H1 (cell line): Measurements from ENCODE around the gene ADIPOR2. TPM values are rescaled to one million over a fixed set of nuclear protein-coding genes. Genes with fewer than 3 reads are reported as not detected.

ENCODE experiments used
- CTCF ChIA-PET: fragments of 300-600 bp; sonication (Branson Sonifier 250); formaldehyde crosslinking; loops from one replicate; lab custom pipeline; 2021; ENCODE audit not compliant: partially characterized antibody; lab: Charles Lee
- POLR2A ChIA-PET: fragments of 300-600 bp; sonication (Branson Sonifier 250); formaldehyde crosslinking; loops from one replicate; lab custom pipeline; 2021; ENCODE audit warnings: inconsistent platforms; ENCODE audit not compliant: partially characterized antibody; lab: Charles Lee
- DNase-seq, 2 experiments: peaks; one replicate each; pipeline versions ENCODE4 v3.0.0 to v3.0.0-alpha.2; 2010 to 2022; ENCODE audit warnings: low spot score in 2 of 2, low read depth in 1 of 2, mixed read lengths in 1 of 2
- FAIRE-seq: peaks from 2 replicates; lab custom pipeline; 2011; peaks lifted over from hg19 to GRCh38; lab: Jason Lieb, UNC
- H2AFZ ChIP-seq: 2 replicates; pipeline ENCODE4 v1.8.1; 2012; ENCODE audit warnings: low read length, inconsistent platforms
- H2AK5ac ChIP-seq: 2 replicates; pipeline ENCODE4 v1.6.1; 2013; ENCODE audit warnings: low read depth, low read length
- H2BK120ac ChIP-seq: replicated peaks from 2 replicates; pipeline ENCODE3; 2013; ENCODE audit warnings: low read depth, low read length, inconsistent platforms
- H2BK12ac ChIP-seq: 2 replicates; pipeline ENCODE4 v1.6.1; 2013; ENCODE audit warnings: low read depth, low read length
- H2BK15ac ChIP-seq: 2 replicates; pipeline ENCODE4 v1.6.1; 2013; ENCODE audit warnings: low read length
- H2BK20ac ChIP-seq: 2 replicates; pipeline ENCODE4 v1.6.1; 2013; ENCODE audit warnings: low read length
- H2BK5ac ChIP-seq: 2 replicates; pipeline ENCODE4 v1.6.1; 2013; ENCODE audit warnings: low read depth, low read length
- H3K14ac ChIP-seq: 2 replicates; pipeline ENCODE4 v1.6.1; 2013; ENCODE audit warnings: inconsistent platforms; ENCODE audit not compliant: insufficient read length
- H3K18ac ChIP-seq: 2 replicates; pipeline ENCODE4 v1.6.1; 2013; ENCODE audit warnings: low read length; ENCODE audit errors: extremely low read depth
- H3K23ac ChIP-seq: 2 replicates; pipeline ENCODE4 v1.6.1; 2013; ENCODE audit warnings: inconsistent platforms; ENCODE audit not compliant: insufficient read length
- H3K23me2 ChIP-seq: 2 replicates; pipeline ENCODE4 v1.6.1; 2013; ENCODE audit warnings: low read depth, low read length
- H3K27ac ChIP-seq: 2 replicates; pipeline ENCODE4 v1.6.1; 2011; ENCODE audit warnings: low read depth, low read length, inconsistent platforms
- H3K27me3 ChIP-seq, 4 experiments: replicated peaks in 1 of 4; 1 replicate in 1 of 4; 2 replicates in 3 of 4; pipeline versions ENCODE4 v1.6.1 to v1.8.1; 2011 to 2013; ENCODE audit warnings: low read length in 3 of 4, mild to moderate bottlenecking in 3 of 4, inconsistent platforms in 2 of 4, mixed read lengths in 2 of 4, moderate library complexity in 1 of 4; ENCODE audit not compliant: control insufficient read depth in 3 of 4, insufficient read depth in 3 of 4; ENCODE audit errors: extremely low read depth in 1 of 4
- H3K36me3 ChIP-seq, 4 experiments: 2 replicates each; pipeline versions ENCODE4 v1.6.1 to v1.8.1; 2011 to 2013; ENCODE audit warnings: mild to moderate bottlenecking in 4 of 4, low read length in 3 of 4, moderate library complexity in 2 of 4, control low read depth in 1 of 4, inconsistent platforms in 1 of 4; ENCODE audit not compliant: insufficient read depth in 4 of 4, control insufficient read depth in 2 of 4
- H3K4ac ChIP-seq: replicated peaks from 2 replicates; pipeline ENCODE3; 2013; ENCODE audit warnings: low read length, low read depth, mixed read lengths, inconsistent platforms; ENCODE audit not compliant: insufficient read length
- H3K4me1 ChIP-seq, 4 experiments: replicated peaks in 1 of 4; 1 replicate in 1 of 4; 2 replicates in 3 of 4; pipeline versions ENCODE4 v1.6.1 to v1.8.1; 2011 to 2013; ENCODE audit warnings: low read length in 3 of 4, inconsistent platforms in 2 of 4, mixed read lengths in 1 of 4; ENCODE audit not compliant: insufficient read depth in 4 of 4, control insufficient read depth in 3 of 4
- H3K4me2 ChIP-seq, 2 experiments: 2 replicates each; pipeline versions ENCODE4 v1.6.1 to v1.8.1; 2011 to 2013; ENCODE audit warnings: low read depth in 2 of 2, low read length in 2 of 2, control low read depth in 1 of 2, inconsistent platforms in 1 of 2, mild to moderate bottlenecking in 1 of 2; ENCODE audit not compliant: insufficient read depth in 1 of 2
- H3K4me3 ChIP-seq, 4 experiments: fragments of 200-600, 300-600 bp in 1 of 4; sonication (generic), shearing (Covaris generic), sonication (Bioruptor Twin) in 1 of 4; 2 replicates each; pipeline versions ENCODE4 v1.5.1 to v1.8.1; 2011 to 2016; ENCODE audit warnings: low read length in 4 of 4, low read depth in 3 of 4, control low read depth in 2 of 4, inconsistent platforms in 2 of 4, mild to moderate bottlenecking in 2 of 4, mixed read lengths in 1 of 4, moderate library complexity in 1 of 4; ENCODE audit not compliant: insufficient read depth in 2 of 4; ENCODE audit errors: extremely low read depth in 1 of 4
- H3K56ac ChIP-seq: replicated peaks from 2 replicates; pipeline ENCODE3; 2013; ENCODE audit warnings: low read depth, mild to moderate bottlenecking, mixed read lengths, low read length, inconsistent platforms; ENCODE audit not compliant: insufficient read length
- H3K79me1 ChIP-seq: 2 replicates; pipeline ENCODE4 v1.6.1; 2013; ENCODE audit warnings: low read depth, low read length, control low read depth
- H3K79me2 ChIP-seq, 2 experiments: 2 replicates each; pipeline versions ENCODE4 v1.6.1 to v1.8.1; 2012 to 2013; ENCODE audit warnings: low read length in 2 of 2, mild to moderate bottlenecking in 2 of 2, inconsistent platforms in 1 of 2; ENCODE audit not compliant: insufficient read depth in 2 of 2, control insufficient read depth in 1 of 2
- H3K9ac ChIP-seq, 4 experiments: replicated peaks in 1 of 4; 1 replicate in 1 of 4; 2 replicates in 3 of 4; pipeline versions ENCODE4 v1.6.1 to v1.8.1; 2011 to 2013; ENCODE audit warnings: low read depth in 3 of 4, low read length in 3 of 4, control low read depth in 2 of 4, mild to moderate bottlenecking in 2 of 4, moderate library complexity in 2 of 4, inconsistent platforms in 1 of 4; ENCODE audit errors: extremely low read depth in 1 of 4
- H3K9me3 ChIP-seq, 2 experiments: 2 replicates each; pipeline versions ENCODE4 v1.6.1 to v1.8.1; 2012 to 2013; ENCODE audit warnings: mild to moderate bottlenecking in 2 of 2, moderate library complexity in 2 of 2, control low read depth in 1 of 2, inconsistent platforms in 1 of 2, low read depth in 1 of 2, low read length in 1 of 2, mixed read lengths in 1 of 2; ENCODE audit not compliant: insufficient read depth in 2 of 2
- H4K20me1 ChIP-seq, 2 experiments: replicated peaks in 1 of 2; 2 replicates each; pipeline versions ENCODE3 to v1.8.1; 2011 to 2013; ENCODE audit warnings: inconsistent platforms in 2 of 2, low read length in 2 of 2, mild to moderate bottlenecking in 1 of 2; ENCODE audit not compliant: insufficient read depth in 2 of 2, control insufficient read depth in 1 of 2
- H4K5ac ChIP-seq: 2 replicates; pipeline ENCODE4 v1.6.1; 2013; ENCODE audit warnings: low read length, low read depth, mixed read lengths, inconsistent platforms; ENCODE audit not compliant: insufficient read length
- H4K8ac ChIP-seq: 2 replicates; pipeline ENCODE4 v1.8.0; 2013; ENCODE audit warnings: mild to moderate bottlenecking, moderate library complexity, low read length, inconsistent platforms; ENCODE audit not compliant: insufficient read depth; ENCODE audit errors: extremely low read depth
- H4K91ac ChIP-seq: replicated peaks from 2 replicates; pipeline ENCODE3; 2013; ENCODE audit warnings: low read length, mixed read lengths, inconsistent platforms; ENCODE audit not compliant: insufficient read length
- BCL11A ChIP-seq, 2 experiments: IDR thresholded peaks; one replicate each; pipeline ENCODE4 v1.6.1; 2011; ENCODE audit warnings: low read depth in 2 of 2, low read length in 2 of 2, mild to moderate bottlenecking in 2 of 2
- CEBPB ChIP-seq: IDR thresholded peaks from 2 replicates; pipeline ENCODE4 v1.6.1; 2012; ENCODE audit warnings: low read depth, low read length
- NANOG ChIP-seq: IDR thresholded peaks from 2 replicates; pipeline ENCODE4 v1.6.1; 2011; ENCODE audit warnings: low read length, low read depth, mild to moderate bottlenecking, inconsistent platforms; ENCODE audit not compliant: insufficient read depth, poor library complexity, severe bottlenecking
- SIN3A ChIP-seq, 2 experiments: IDR thresholded peaks in 1 of 2; conservative IDR thresholded peaks in 1 of 2; 2 replicates each; pipeline ENCODE4 v1.6.1; 2011 to 2012; ENCODE audit warnings: low read length in 2 of 2, improper control_type of control experiment in 1 of 2, low read depth in 1 of 2, mild to moderate bottlenecking in 1 of 2
- WGBS, 2 experiments: shearing (Covaris generic) in 1 of 2; methylation state at CpG; one replicate each; pipeline versions ENCODE4 v1.1.6 to v1.1.7; 2013 to 2015; ENCODE audit warnings: low lambda C conversion rate in 2 of 2, mixed read lengths in 2 of 2, inconsistent platforms in 1 of 2, low coverage in 1 of 2, missing lambda C conversion rate in 1 of 2; ENCODE audit not compliant: insufficient replicate concordance in 2 of 2, insufficient coverage in 1 of 2, insufficient read length in 1 of 2; ENCODE audit errors: extremely low coverage in 1 of 2, missing lambda C conversion rate in 1 of 2; 5-methylcytosine and 5-hydroxymethylcytosine counted together
- polyA plus RNA-seq, 7 experiments: library from polyadenylated mRNA; depleted of rRNA in 3 of 7; stranded (reverse) in 5 of 7; unstranded in 2 of 7; fragments of >200 nt in 5 of 7; fragments of 200-250 nt in 2 of 7; gene quantifications; 1 replicate in 5 of 7; 2 replicates in 1 of 7; 4 replicates in 1 of 7; pipeline versions ENCODE4 v1.2.1 to v1.2.3, GENCODE V29; 2011 to 2013; ENCODE audit warnings: missing spikeins in 2 of 7, mixed read lengths in 2 of 7
- total RNA-seq: library from RNA; stranded (reverse); fragmentation: NEBNext Ultra II Directional; extraction: Animal tissue kit (Norgen Biotek cat#: 25700); gene quantifications from 2 replicates; pipeline ENCODE4 v1.2.1, GENCODE V29; 2021

ADIPOR2 gene
- total and polyA plus RNA-seq, 2 of the 8 experiments (the other 6 are each of a cell fraction or from before 2014, with no cell fraction given): 17.5 to 50.8 TPM

DNA sequence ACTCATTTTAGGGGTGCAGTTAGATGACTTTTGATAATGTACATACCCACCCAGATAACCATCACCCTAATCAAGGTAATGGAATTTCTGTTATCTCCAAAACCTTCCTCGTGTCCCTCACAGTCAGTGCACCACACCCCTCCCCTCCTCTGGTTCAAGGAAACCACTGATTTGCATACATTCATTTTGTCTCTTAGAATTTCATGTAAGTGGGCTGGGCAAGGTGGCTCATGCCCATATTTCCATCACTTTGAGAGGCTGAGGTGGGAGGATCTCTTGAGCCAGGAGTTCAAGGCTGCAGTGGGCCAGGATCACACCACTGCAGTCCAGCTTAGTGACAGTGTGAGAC is 15.7 kb downstream of the ADIPOR2 start:
- Histone ChIP-seq H2AFZ (no peak overlapping the region), H2BK15ac (no peak overlapping the region), H3K27me3 (no peaks in the 10 kb centered on the region), H3K23me2 (no peaks in the 10 kb centered on the region), H3K4me1 (no peaks in the 10 kb centered on the region), H3K79me1 (peaks cover 4% of the 10 kb centered on the region; the same call in 1 of the 2 replicates), H3K56ac (no peak overlapping the region), H3K36me3 (no peaks in the 10 kb centered on the region; a peak in 2 of 8 replicates), H2BK120ac (no peak overlapping the region), H3K9ac (no peak overlapping the region), H4K20me1 (peaks cover 3 to 4% of the 10 kb centered on the region in 2 experiments), H2AK5ac (no peak overlapping the region), H2BK20ac (no peak overlapping the region), H3K18ac (no peak overlapping the region), H3K79me2 (peaks cover 0 to 99% of the 10 kb centered on the region in 2 experiments; a peak in 3 of 4 replicates), H3K23ac (no peak overlapping the region), H4K8ac (no peak overlapping the region), H3K4me3 (no peak overlapping the region), H4K91ac (no peak overlapping the region), H3K4me2 (no peak overlapping the region), H3K4ac (no peak overlapping the region), H3K14ac (no peak overlapping the region), H3K9me3 (no peaks in the 10 kb centered on the region), H2BK5ac (no peak overlapping the region), H3K27ac (no peak overlapping the region), H2BK12ac (no peak overlapping the region), H4K5ac (no peak overlapping the region)
- CTCF ChIA-PET: interaction anchor here (1.9 kb wide), 1 partner anchor 233 kb away, joined by 4 read pairs; no protein-coding TSS in a partner anchor
- no peak for FAIRE-seq
- POLR2A ChIA-PET: no interaction called here
- no peak for DNase-seq
- WGBS, 2 experiments: 71% methylated on average over 1 of the region's 1 CpG; no CpG with 5 or more reads in 1 of the 2 experiments
- TF ChIP-seq CEBPB (no peak), SIN3A (conservative IDR thresholded peaks at IDR 0.05 in 1 of 2, IDR thresholded peaks at IDR 0.05 in 1 of 2; ENCODE audit: low read depth in 1 of 2, low read length in 2 of 2) (no peak), BCL11A (IDR thresholded peaks at IDR 0.05; ENCODE audit: low read depth in 2 of 2, low read length in 2 of 2) (no peak), NANOG (no peak)
